Thoracic aorta (tissue), 2 donors: ENCODE results near the gene POU2F1. TPM values are rescaled to one million over a fixed set of nuclear protein-coding genes. Genes with fewer than 3 reads are reported as not detected.

ENCODE experiments used
- ATAC-seq: fragments of 150-250 bp; one replicate; pipeline ENCODE4 v1.8.0; 2017; ENCODE audit warnings: low read depth; ENCODE audit not compliant: insufficient number of reproducible peaks, low FRiP score
- DNase-seq: peaks from one replicate; pipeline ENCODE4 v3.0.0-alpha.2; 2020; ENCODE audit warnings: low spot score
- H3K27ac ChIP-seq, 2 donors: fragments of 200-600 bp; sonication (generic); 1 replicate in 1 of 2; 2 replicates in 1 of 2; pipeline ENCODE4 v1.5.1; 2016; ENCODE audit warnings: mild to moderate bottlenecking in 2 of 2, moderate library complexity in 2 of 2
- H3K27me3 ChIP-seq: fragments of 200-600 bp; sonication (generic); replicated peaks from 2 replicates; pipeline ENCODE4 v1.6.0; 2016; ENCODE audit warnings: mild to moderate bottlenecking; ENCODE audit not compliant: insufficient read depth
- H3K36me3 ChIP-seq: fragments of 200-600 bp; sonication (generic); one replicate; pipeline ENCODE4 v1.5.1; 2016
- H3K4me1 ChIP-seq, 2 donors: fragments of 200-600 bp; sonication (generic); 1 replicate in 1 of 2; 2 replicates in 1 of 2; pipeline versions ENCODE4 v1.5.1 to v1.6.0; 2016; ENCODE audit warnings: low read depth in 2 of 2, mild to moderate bottlenecking in 1 of 2; ENCODE audit not compliant: control insufficient read depth in 1 of 2
- H3K4me3 ChIP-seq: fragments of 200-600 bp; sonication (generic); 2 replicates; pipeline ENCODE4 v1.5.1; 2016; ENCODE audit warnings: mild to moderate bottlenecking
- H3K9me3 ChIP-seq: fragments of 200-600 bp; sonication (generic); 2 replicates; pipeline ENCODE4 v1.5.1; 2016
- total RNA-seq, 2 donors: library from RNA; depleted of rRNA; stranded (reverse); fragments of >200 nt; gene quantifications; one replicate each; pipeline versions ENCODE4 v1.1.0 to v1.2.3, GENCODE V29; 2016
- TF ChIP-seq, protein P1 (sequence below): fragments of 200-600 bp; sonication (generic); IDR thresholded peaks from one replicate; pipeline ENCODE4 v1.5.1; 2019; ENCODE audit warnings: antibody characterized with exemption

POU2F1 gene
- total RNA-seq, 2 donors from 2014 or later = 15.3 to 25.5 TPM

DNA sequence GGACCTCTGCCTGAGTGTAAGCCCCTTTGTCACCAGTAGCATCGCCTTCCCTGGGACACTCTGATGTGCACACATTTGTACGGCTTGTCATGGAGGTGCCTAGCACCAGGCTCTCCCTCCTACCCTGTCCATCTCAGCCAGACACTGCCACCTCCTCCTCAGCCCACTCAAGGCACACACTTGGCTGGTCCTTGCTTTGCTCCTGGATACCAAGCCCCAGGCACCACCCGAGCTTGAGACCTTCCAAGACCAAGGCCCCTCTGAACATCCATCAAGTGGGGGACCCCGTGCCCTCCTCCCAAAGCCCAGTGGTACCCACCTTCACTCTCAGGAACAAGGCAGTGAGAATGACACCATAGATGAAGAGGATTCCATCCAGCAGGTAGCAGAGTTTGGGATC, 219.7 kb downstream of the POU2F1 start:
- no peaks in the 10 kb centered on the region for H3K27me3 ChIP-seq
- DNase-seq = no peak
- no peak overlapping the region for H3K4me3 ChIP-seq
- H3K27ac ChIP-seq = no peak overlapping the region
- no peaks in the 10 kb centered on the region for H3K9me3 ChIP-seq
- TF ChIP-seq, protein P1, sequence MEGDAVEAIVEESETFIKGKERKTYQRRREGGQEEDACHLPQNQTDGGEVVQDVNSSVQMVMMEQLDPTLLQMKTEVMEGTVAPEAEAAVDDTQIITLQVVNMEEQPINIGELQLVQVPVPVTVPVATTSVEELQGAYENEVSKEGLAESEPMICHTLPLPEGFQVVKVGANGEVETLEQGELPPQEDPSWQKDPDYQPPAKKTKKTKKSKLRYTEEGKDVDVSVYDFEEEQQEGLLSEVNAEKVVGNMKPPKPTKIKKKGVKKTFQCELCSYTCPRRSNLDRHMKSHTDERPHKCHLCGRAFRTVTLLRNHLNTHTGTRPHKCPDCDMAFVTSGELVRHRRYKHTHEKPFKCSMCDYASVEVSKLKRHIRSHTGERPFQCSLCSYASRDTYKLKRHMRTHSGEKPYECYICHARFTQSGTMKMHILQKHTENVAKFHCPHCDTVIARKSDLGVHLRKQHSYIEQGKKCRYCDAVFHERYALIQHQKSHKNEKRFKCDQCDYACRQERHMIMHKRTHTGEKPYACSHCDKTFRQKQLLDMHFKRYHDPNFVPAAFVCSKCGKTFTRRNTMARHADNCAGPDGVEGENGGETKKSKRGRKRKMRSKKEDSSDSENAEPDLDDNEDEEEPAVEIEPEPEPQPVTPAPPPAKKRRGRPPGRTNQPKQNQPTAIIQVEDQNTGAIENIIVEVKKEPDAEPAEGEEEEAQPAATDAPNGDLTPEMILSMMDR = no peak
- ATAC-seq = no peak
- no peaks in the 10 kb centered on the region for H3K36me3 ChIP-seq
- peaks cover 0 to 11% of the 10 kb centered on the region in 2 donors for H3K4me1 ChIP-seq

DNA sequence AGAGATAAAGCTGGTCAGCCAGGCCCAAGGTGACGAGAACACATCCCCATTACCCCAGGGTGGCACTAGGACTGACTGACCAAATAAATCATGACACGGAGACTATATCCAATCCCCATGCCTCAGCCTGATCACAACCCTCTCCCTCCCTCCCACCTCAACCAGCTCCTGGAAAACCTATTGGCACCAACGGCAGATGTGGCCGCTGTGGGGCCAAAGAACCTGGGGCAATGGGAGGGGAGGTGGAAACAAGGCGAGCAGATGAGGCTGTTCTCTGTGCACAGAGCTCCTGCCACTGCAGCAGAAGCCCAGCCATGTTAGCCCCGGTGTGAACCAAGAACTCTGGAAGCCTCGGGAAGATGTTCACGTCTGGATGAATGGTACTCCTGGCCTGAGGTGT, 220.1 kb downstream of the POU2F1 start:
- ATAC-seq = no peak
- Histone ChIP-seq H3K27me3 (no peaks in the 10 kb centered on the region), H3K4me3 (no peak overlapping the region), H3K27ac (no peak overlapping the region), H3K9me3 (no peaks in the 10 kb centered on the region), H3K4me1 (peaks cover 0 to 11% of the 10 kb centered on the region in 2 donors), H3K36me3 (no peaks in the 10 kb centered on the region)
- TF ChIP-seq, protein P1 = no peak
- DNase-seq = no peak

DNA sequence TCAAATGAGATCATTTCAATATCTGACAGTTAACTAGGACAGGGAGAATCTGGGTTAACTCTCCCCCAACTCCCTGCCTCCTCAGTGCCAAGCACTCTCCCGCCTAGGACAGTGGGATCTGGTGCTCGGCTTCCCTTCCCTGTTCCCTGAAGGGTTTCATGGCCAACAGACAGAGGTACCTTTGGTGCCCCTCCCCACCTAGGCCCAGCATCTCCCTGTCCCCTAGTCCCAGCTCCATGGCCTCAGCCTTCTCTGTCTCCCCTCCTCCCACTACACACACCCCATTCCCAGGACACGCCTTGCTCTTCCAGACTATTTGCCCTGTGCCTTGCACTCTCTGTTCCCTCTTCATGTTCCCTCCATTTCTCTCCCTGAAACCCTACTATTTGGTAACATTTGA, 220.5 kb downstream of the POU2F1 start:
- DNase-seq = no peak
- TF ChIP-seq, protein P1 = no peak
- no peaks in the 10 kb centered on the region for H3K27me3 ChIP-seq

DNA sequence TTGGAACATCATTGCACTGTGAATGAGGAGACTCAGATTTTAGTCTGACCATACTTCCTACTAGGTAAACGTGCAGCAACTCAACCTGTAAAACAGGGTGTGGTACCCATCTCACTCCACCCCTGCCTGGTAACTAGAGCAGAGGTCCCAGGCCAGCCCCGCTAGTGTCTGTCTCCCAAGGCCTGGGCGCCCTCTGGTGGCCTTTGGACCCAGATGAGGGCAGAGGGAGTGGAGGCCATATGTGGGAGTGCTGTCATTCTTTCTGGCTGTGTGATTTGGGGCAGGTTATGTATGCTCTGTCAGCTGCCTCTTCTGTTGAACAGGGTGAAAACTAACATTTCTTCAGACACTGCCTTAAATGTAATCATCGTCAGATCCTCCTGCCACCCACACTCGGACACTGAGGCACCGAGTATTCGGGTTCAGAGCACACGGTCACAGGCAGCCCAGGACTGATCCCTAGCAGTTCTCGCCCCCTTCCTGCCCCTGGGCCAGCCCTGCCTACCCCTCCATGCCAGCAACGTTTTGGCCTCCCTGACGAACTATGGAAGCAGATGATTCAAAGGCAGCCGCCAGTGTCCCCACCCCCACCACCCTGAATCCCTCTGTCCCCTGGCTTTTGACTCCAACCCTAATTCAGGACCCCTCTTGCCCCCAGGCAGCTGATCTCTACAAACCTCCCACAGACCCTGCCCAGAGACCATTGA, 221.6 kb downstream of the POU2F1 start:
- H3K36me3 ChIP-seq = no peaks in the 10 kb centered on the region
- no peak overlapping the region for H3K27ac ChIP-seq
- H3K4me1 ChIP-seq = peaks cover 0 to 11% of the 10 kb centered on the region in 2 donors
- no peak overlapping the region for H3K4me3 ChIP-seq
- TF ChIP-seq, protein P1 = peak; percentile 80
- ATAC-seq (peak; percentile 12), DNase-seq (peak; percentile 63)
- no peaks in the 10 kb centered on the region for H3K27me3 ChIP-seq
- no peaks in the 10 kb centered on the region for H3K9me3 ChIP-seq

More for the DNA sequence above, 220.5 kb downstream of the POU2F1 start:
- no peak for ATAC-seq
- no peaks in the 10 kb centered on the region for H3K36me3 ChIP-seq
- peaks cover 0 to 11% of the 10 kb centered on the region in 2 donors for H3K4me1 ChIP-seq
- H3K4me3 ChIP-seq = no peak overlapping the region
- no peak overlapping the region for H3K27ac ChIP-seq
- H3K9me3 ChIP-seq = no peaks in the 10 kb centered on the region

DNA sequence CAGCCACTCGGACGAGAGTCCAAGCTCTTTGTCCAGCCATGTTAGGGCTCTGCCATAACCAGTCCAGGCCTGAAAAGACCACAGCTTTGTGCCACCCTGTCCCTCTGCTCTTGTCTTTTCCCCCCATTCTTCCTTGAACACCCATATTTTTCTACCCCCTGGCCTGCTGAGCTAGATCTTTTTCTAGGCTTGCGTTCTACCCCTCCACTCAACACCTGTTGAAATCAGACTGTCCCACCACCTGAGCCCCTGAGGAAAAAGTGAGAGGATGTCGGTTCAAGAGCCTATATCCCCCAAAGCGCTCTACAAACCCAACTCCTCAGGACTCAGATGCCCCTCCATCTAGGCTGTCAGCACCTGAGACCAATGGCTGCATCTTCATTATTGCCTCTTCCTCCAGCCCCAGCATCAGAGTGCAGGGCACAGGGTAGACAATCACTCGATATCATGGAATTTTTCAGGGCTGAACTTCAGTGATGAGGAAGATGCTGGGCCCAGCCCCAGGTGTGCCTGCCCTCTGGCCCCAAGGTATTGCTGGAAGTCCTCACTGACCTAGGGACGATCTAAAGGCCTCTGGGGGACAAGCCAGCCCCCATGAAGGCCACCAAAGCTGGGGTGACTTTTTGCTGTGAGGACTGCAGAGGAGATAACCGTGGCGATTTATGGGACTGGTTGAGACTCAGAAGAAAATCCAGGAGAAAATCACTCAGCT, 222.3 kb downstream of the POU2F1 start:
- TF ChIP-seq, protein P1 = no peak
- Histone ChIP-seq H3K27me3 (no peaks in the 10 kb centered on the region), H3K27ac (no peak overlapping the region), H3K4me3 (no peak overlapping the region), H3K36me3 (no peaks in the 10 kb centered on the region), H3K4me1 (peaks cover 0 to 11% of the 10 kb centered on the region in 2 donors), H3K9me3 (no peaks in the 10 kb centered on the region)
- ATAC-seq (no peak), DNase-seq (no peak)
